Hepatocyte (in vitro differentiated cells): Measurements from ENCODE around the gene HINFP.

ENCODE experiments used
- EZH2 ChIP-seq: fragments of 200-600 bp; sonication (generic); IDR thresholded peaks from 2 replicates; pipeline ENCODE4 v1.6.1; 2016; ENCODE audit warnings: antibody characterized with exemption, mild to moderate bottlenecking, borderline replicate concordance
- TF ChIP-seq, protein P1 (sequence below): fragments of 200-600 bp; sonication (generic); IDR thresholded peaks from 2 replicates; pipeline ENCODE4 v1.5.1; 2016; ENCODE audit warnings: antibody characterized with exemption, mild to moderate bottlenecking; ENCODE audit not compliant: poor library complexity

DNA sequence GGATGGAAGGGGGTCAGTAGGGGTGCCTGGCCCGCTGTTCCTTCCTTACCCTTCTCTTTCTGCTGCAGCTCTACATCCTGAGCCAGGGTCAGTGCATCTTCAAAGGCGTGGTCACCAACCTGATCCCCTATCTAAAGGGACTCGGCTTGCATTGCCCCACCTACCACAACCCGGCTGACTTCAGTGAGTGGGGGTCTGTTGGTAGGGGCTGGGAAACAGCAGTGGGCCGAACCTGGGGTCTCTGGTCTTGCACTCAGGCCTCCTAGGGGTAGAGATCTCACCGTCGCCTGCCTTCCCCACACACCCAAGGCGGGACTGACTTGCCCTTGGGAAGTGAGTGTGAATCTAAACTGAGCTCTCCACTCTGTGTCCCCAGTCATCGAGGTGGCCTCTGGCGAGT is 35.1 kb downstream of the HINFP start:
- TF ChIP-seq, protein P1, sequence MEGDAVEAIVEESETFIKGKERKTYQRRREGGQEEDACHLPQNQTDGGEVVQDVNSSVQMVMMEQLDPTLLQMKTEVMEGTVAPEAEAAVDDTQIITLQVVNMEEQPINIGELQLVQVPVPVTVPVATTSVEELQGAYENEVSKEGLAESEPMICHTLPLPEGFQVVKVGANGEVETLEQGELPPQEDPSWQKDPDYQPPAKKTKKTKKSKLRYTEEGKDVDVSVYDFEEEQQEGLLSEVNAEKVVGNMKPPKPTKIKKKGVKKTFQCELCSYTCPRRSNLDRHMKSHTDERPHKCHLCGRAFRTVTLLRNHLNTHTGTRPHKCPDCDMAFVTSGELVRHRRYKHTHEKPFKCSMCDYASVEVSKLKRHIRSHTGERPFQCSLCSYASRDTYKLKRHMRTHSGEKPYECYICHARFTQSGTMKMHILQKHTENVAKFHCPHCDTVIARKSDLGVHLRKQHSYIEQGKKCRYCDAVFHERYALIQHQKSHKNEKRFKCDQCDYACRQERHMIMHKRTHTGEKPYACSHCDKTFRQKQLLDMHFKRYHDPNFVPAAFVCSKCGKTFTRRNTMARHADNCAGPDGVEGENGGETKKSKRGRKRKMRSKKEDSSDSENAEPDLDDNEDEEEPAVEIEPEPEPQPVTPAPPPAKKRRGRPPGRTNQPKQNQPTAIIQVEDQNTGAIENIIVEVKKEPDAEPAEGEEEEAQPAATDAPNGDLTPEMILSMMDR: no peak
- TF ChIP-seq EZH2: no peak
